Cortex of kidney (tissue), 1 donor: ENCODE data around the gene VMAC.
"Not testable (repeated sequence)": the region's sequence is repeated elsewhere in the genome, so short reads cannot be mapped to it uniquely, and the experiment has no call there.

Experiments used
- DNase-seq: peaks from one replicate; lab custom pipeline; 2025; lab: John Stamatoyannopoulos, UW

VMAC gene, protein sequence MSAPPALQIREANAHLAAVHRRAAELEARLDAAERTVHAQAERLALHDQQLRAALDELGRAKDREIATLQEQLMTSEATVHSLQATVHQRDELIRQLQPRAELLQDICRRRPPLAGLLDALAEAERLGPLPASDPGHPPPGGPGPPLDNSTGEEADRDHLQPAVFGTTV

DNA sequence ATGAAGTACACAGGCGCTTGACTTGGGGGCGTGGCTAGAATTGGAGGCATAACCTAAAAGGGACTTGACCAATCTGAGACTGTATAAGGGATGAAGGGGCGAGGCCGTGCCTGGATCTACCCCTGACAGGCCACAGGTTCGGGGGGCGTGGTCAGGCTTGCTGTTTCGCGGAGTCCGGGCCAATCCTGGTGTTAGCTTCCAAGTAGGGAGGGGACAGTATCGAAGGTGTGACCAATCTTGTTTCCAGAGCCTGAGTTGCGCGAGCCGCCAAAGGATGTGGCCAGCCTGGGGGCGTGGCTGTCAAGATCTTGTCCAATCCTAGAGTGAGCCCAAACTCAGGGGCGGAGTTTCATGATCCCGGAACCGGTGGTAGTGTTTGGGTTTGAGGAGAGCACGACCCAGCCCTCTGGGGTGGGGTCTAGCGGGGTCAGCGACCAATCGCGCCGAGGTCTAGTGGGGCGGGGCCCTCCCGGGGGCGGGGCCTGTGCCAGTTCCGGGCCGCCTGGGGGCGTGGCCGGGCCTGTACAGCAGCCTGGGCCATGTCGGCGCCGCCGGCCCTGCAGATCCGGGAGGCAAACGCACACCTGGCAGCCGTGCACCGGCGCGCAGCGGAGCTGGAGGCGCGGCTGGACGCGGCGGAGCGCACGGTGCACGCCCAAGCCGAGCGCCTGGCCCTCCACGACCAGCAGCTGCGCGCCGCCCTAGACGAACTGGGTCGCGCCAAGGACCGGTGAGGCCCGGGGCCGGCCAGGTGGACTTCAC is at the start of gene VMAC:
Gene VMAC, plus strand, starts transcription at position 521 of the 762 bp plus-strand sequence. Its CDS starts 19 bp downstream, at position 540.
- DNase-seq, result no peak

DNA sequence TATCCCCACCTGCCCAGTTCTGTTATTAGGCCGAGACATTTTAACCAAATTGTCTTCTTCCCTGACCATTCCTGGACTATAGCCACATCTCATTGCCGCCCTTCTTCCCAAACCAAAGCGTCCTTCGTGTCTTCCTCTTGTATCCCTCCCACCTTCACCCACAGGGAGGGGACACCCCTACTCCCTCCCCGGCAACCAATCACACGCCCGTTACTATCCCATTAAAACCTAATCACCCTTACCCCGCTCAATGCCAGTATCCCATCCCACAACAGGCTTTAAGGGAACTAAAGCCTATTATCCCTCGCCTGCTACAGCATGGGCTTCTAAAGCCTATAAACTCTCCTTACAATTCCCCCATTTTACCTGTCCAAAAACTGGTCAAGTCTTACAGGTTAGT is 49.5 kb upstream of the VMAC start:
- DNase-seq, result not testable (repeated sequence)

DNA sequence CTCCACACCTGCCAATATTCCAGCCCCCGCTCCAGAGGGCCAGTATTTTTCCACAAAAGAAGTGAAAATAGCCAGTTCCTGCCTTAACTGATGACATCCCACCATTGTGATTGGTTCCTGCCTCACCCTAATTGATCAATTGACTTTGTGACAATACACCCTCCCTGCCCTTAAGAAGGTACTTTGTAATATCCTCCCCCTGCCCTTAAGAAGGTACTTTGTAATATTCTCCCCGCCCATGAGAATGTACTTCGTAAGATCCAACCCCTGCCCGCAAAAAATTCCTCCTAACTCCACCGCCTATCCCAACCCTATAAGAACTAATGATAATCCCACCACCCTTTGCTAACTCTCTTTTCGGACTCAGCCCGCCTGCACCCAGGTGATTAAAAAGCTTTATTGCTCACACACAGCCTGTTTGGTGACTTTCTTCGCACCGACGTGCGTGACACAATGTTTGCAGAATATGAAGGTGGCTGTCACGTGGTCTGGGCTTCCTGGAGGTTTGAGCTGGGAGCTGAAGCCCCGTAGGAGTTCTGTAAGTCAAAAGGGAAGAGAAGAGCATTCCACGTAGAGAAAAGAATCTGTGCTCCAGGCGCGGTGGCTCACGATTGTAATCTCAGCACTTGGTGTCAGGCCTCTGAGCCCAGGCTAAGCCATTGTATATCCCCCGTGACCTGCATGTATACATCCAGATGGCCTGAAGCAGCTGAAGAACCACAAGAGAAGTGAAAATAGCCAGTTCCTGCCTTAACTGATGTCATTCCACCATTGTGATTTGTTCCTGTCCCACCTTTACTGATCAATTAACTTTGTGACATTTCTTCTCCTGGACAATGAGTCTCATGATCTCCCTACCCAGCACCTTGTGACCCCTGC is 47.2 kb upstream of the VMAC start:
- no peak for DNase-seq

DNA sequence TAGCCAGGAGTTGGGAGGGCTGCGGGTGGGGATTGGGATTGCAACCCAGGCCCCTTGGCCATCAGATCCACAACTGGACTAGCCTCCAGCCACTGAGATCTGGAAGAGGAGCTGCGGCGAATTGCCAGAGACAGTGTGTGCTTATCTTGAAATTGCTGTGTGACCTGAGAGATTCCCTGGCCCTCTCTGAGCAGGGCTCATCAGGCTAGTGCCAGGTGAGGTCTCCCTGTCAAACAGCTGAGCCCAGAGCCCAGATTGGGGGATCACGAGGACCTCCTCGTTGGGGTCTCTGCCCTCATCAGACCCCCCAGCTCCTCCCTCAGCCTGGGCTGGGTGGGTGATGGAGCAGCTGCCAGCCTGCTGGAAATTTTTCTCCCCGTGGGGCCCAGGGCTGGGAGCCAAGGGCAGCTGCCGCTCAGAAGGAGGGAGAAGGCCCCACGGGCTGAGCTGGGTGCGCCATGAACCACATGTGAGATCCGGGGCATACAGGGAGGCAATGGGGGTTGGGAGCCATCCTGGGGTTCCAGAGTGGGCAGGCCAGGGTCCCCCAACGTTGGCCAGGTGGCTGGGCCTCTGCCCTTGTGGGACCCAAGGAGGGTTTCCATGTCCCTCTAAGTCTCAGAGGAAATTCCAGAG is 41.5 kb upstream of the VMAC start:
- no peak for DNase-seq

DNA sequence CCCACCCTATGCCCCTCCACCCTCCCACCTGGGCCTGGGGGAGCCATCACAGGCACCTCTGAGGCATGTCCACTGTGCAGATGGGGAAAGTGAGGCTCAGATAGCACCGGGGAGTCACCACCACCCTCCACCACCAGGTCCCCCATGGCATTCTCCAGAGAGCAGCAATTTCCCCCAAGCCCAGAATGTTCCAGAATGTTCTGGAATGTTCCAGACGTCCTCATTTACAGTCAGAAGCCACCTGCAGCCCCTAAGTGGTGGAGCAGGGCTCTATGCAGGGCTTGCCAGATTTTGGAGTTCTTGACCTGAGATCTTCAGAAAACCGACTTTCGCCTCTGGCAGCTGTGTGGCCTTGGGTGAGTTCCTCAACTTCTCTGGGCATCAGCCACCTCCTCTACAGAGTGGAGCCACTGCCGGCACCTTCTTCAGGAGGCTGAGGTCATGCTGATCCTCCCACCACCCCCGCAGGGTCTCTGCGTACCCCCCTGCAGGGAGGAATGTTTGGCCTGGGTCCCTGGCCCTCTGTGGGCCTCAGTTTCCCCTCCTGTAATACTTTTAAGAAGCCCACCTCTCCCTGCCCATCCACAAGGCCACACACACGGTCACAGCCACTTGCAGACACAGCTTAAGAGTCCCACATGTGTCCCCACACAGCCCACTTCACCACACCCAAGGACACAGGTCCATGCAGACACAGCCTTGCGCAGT is 40.5 kb upstream of the VMAC start:
- DNase-seq, result no peak

DNA sequence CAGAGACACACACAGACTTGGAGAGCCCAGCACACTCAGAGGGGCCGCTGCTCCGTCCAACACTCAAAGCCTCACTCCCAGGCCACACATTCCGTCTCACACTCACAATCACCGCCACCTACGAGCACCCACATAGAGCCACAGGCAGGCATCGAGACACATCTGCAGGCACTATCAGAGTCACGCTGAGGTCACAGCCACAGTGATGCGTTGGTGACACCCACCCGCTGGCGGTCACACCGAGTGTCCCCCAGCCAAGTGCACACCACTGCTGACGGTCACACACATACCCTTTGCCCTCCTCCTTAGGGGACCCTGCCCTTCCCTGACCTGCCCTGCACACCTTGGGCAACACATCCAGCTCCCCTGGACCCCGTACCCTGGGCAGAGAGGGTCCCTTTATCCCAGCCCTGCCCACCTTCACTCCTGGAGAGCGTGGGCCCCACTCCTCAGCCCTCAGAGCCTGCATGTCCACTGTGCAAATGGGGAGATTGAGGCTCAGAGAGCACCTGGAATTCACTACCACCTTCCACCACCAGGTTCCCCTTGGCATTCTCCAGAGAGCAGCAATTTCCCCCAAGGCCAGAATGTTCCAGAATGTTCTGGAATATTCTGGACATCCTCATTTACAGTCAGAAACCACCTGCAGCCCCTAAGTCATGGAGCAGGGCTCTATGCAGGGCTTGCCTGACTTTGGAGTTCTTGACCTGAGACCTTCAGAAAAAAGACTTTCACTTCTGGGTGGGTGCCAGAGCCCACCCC is 39.8 kb upstream of the VMAC start:
- no peak for DNase-seq

DNA sequence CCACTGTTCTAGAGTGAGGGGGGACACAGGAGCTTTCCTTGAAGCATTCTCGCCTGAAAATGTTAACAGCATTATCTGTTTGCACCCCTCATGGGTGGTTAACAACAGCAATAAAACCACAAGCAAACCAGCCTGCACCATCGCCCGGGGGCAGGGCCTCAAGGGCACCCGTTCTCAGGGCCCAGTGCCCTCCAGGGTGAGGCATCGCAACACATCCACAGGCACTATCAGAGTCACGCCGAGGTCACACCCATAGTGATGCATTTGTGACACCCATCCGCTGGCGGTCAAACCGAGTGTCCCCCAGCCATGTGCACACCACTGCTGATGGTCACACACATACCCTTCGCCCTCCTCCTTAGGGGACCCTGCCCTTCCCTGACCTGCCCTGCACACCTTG is 38.9 kb upstream of the VMAC start:
- no peak for DNase-seq

DNA sequence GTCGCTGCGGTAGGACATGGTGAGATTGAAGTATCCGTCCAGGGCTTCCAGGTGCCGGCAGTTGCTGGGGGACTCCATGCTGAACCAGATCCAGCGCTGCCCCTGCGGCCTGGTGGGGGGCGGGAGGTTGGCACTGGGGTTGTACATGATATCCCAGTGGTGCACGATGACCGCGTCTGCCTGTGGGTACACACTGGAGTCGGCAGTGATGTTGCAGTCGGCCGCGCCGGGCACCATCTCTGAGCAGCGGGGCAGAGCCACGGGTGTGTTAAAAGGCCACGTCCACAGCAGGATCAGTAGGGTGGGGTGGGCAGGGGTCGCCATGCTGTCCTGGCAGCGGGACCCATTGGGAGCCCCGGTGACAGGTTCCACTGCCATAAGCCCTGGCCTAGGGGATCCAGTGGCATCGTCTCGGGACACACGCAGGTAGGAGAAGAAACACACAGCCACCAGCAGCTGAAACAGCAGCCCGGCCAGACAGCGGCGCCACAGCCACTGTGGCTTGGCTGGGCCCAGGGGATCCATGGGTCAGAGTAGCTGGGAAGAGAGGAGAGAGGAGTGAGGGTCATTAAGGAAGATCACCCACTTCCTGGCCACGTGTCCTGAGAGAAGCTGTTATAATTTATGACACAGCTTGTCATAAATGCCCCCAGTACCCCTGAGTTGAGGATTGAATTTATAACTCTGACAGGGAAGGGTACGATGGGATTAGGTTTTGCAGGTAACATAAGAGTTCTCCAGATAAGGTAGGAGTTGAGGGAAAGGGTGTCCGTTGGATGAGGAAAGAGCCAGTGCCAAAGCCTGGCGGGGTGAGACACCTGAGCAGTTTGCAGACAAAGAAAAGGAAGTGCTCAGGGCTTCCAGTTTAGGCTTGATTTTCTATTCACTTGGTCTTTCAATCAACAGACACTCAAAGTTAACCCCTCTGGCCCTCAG is 37.2 kb upstream of the VMAC start:
- no peak for DNase-seq

DNA sequence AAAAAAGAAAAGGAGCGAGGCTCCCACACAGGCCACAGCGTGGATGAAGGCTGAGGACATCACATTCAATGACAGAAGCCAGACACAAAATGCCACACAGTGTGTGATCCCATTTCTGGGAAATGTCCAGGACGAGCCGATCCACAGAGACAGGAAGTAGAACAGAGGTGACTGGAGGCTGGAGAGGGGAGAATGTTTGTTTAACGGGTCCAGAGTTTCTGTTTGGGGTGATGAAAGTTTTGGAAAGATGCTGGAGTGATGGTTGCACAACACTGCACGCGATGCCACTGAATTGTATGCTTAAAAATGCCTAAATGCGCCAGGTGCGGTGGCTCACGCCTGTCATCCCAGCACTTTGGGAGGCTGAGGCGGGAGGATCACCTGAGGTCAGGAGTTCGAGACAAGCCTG is 33.7 kb upstream of the VMAC start:
- DNase-seq, result no peak

DNA sequence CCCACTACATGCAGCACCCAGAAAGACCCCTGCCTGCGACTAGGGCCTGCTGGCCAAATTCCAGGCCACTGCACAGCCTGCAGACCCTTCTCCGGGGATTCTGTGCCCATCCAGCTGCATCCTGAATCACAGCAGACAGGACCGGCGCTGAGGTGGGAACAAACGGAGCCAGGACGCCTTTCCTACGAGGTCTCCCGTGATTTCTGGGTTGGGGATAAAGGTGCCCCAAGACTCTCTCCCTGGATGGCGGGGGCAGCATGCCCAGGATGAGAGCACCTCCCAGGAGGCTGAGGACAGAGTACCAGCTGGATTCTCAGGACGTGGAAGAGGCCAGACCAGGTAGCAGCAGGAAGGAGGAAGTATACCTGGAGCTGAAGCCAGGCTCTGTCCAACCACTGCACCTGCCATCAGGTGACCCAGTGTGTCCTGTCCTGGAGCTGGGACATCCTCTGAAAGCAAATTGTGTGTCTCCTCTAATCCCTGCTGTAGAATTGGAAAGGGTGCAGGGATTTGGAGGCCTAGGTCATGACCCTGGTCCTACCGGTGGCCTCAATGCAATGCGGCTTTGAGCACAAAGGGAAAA is 31.0 kb upstream of the VMAC start:
- DNase-seq, result no peak

DNA sequence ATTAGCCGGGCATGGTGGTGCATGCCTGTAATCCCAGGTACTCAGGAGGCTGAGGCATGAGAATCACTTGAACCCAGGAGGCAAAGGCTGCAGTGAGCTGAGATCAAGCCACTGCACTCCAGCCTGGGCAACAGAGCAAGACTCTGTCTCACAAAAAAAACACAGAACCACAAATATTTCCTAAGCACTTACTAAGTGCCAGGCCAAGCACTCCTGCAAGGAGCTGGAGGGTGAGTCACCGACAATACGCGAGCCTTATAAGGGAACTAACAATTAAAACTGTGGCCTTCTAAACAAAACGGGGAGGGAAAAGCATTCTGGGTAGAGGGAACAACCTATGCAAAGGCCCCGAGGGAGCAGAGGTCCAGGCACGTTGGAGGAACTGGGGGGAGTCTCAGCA is 30.2 kb upstream of the VMAC start:
- not testable (repeated sequence) for DNase-seq

DNA sequence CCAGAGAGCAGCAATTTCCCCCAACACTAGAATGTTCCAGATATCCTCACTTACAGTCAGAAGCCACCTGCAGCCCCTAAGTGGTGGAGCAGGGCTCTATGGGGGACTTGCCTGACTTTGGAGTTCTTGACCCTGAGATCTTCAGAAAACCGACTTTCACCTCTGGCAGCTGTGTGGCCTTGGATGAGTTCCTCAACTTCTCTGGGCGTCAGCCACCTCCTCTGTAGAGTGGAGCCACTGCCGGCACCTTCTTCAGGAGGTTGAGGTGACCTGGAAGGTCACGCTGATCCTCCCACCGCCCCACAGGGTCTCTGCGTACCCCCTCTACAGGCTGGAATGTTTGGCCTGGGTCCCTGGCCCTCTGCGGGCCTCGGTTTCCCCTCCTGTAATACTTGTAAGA is 27.2 kb upstream of the VMAC start:
- no peak for DNase-seq

DNA sequence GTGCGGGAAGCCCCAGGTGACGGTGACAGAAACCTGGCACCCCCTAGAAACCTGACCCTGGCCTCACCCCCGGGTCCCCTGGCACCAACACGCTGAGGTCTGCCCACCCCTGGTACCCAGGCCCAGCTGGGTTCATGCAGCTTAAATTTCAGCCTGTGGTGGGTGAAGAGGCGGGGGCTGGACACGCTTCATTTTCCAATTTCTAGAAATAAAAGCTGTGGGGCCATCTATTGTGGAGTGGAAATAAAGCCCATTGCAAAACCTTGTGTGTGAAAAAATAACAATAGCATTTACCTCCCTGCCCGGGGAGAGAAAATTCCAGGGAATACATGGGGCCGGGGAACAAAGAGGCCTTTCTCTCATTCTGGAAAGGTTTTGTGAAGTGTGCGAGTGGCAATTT is 26.8 kb upstream of the VMAC start:
- DNase-seq, result no peak

DNA sequence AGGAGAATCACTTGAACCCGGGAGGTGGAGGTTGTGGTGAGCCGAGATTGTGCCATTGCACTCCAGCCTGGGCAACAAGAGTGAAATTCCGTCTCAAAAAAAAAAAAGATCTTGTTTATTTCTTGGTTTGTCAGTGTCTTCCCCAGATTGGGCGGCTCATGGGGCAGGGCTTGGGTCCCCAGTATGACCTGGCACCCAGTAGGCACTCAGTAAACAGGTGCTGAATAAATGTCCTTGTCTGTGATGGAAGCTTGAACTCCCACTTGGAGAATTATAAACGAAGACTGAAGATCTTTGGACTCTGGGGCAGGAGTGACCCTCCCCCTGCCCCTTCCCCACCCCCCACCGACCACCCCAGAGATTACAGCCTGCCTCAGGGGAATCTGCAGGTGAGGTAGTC is 24.5 kb upstream of the VMAC start:
- no peak for DNase-seq

DNA sequence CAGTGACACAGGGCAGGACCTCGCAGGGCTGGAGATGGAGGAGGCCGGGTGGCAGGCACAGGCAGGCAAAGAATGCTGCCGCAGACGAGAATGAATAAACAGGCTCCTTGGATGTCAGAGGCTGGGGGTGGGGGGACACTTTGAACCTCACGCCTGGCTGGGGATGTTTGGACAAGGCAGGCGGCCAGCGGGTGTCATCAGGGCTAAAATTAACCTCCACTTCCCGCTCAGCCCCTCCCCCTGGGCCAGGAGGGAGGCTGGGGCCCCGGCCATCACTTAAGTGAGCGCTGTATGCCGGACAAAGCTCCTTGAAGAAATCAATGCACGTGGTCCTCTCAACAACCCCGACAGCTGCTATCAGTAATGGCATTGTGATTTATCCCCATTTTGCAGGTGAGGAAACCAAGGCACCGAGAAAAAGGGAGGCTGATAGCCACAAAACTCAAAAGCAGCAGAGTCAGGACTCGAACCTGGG is 24.0 kb upstream of the VMAC start:
- DNase-seq, result no peak

DNA sequence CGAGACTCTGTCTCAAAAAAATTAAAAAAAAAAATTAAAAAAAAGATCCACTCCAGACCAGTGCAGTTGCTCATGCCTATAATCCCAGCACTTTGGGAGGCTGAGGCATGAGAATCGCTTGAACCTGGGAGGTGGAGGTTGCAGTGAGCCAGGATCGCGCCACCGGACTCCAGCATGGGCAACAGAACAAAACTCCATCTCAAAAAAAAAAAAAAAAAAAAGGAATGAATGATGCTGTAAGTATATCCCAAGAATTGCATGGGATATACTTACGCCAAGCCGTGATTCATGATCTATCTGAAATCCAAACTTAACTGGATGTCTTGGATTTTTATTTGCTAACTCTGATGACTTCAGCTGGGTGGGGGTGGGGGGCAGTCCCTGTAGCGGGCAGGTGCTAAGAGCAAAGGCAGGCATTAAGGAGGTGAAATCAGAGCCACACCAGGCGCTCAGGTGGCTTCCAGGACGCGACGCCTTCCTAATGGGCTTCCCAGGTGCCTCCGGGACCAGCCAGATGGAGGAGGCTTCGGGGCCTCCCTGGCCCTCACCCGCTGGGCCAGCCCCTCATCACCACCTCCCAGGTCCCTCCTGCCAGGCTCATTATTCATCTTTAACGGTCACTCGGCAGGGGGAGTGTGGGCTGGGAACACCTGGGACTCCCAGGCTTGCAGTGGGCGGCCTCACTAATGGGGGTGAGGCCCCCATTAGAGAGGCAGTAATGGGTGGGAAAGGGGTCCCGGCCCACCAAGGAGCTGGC is 23.0 kb upstream of the VMAC start:
- no peak for DNase-seq

DNA sequence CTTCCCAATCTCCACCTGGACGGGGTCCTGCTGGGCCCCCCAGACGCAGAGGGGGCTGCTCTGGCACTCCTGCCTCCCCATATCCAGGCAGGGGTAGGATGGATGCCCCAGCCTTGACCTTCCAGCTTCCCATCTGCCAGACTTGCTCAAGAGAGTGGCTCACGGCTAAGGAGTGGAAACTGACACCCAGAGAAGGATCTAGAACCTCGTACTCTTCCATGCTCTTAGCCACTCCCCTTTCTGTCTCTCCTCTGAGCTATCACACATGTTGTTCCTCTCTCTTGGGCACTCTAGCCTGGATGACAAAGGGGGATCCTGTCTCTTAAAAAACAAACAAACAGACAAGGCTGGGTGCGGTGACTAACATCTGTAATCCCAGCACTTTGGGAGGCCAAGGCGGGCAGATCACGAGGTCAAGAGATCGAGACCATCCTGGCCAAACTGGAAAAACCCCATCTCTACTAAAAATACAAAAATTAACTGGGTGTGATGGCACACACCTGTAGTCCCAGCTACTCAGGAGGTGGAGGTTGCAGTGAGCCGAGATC is 22.2 kb upstream of the VMAC start:
- DNase-seq, result no peak

DNA sequence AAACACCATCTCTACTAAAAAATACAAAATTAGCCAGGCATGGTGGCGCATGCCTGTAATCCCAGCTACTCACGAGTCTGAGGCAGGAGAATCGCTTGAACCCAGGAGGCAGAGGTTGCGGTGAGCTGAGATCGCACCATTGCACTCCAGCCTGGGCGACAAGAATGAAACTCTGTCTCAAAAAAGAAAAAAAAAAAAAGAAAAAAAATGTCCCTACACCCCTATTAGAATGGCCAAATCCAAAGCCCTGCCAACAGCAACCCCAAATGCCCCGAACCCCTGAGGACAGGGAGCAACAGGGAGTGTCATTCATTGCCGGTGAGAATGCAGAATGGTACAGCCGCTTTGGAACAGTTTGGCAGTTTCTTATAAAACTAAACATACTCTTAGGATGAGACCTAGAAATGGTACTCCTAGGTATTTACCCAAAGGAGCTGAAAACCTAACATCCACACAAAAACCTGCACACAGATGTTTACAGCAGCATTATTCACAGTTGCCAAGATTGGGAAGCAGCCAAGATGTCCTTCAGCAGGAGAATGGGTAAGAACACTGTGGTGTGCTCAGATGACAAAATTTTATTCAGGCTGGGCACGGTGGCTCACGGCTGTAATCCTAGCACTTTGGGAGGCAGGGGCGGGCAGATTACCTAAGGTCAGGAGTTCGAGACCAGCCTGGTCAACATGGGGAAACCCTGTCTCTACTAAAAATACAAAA is 21.4 kb upstream of the VMAC start:
- not testable (repeated sequence) for DNase-seq
